ENCODE results near the gene ZNF497.

ZNF497 gene

DNA sequence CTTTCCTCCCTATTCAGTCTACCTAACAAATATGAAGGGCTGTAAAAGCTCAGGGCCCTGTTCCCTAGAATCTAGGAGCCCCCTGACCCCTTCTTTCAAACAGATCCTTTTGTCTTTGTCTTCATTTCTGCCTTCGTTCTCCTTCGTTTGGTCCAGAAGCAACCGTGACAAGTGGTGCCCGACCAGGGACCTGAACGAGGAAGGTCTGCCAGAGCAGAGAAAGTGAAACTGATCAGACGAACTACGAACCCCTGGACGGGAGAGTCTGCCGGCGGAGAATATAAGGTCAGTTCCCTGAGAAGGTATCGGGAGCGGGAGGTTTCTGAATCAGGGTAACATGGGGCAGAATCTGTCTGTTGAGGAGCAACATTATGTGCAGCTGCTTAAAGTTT, 56.6 kb downstream of the ZNF497 start:
- no peak for DNase-seq

DNA sequence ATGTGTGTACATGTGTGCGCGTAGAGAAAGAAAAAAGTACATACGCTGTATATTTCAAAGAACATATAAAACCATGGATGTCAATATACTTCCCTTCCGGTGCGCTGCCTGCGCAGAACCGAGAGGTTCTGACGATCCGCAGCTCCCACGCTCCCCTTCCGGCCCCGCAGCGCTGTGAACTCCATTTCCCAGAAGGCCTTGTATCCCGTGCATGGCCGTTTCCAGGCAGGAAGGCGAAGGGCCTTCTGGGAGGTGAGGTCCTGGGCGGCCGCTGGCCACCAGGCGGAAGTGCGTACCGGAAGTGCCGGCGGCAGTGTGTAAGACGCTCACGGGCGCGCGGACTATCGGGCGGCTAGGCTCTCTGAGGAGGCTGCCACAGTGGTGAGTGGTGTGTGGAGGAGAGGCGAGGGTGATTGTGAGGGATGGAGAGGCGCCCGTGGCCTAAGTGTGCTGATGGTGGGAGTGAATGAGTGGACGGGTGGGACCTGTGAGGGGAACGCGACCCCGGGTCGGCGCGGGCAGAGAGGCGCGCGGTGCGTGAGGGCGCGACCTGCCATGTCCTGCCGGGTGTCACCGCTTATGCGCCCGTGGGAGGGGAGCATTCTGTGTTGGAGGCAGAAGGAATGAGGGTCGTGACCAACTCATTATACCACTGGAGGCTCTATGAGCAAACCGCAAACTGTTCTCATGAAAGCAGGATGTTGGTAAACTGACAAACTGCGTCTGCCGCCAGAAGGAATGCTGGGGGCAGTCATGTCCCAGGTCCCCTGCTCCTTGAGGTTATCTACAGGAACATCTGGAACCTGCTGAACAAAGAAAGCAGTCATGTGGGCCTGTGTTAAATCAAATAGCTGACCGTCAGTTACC, 57.3 kb downstream of the ZNF497 start, which contains the start of gene ERVK3-1:
Gene ERVK3-1 (plus strand): TSS at position 313 of the 867 bp plus-strand sequence. CDS start 6,792 bp downstream, outside the sequence.
- peak; percentile 66 to 88 for DNase-seq

DNA sequence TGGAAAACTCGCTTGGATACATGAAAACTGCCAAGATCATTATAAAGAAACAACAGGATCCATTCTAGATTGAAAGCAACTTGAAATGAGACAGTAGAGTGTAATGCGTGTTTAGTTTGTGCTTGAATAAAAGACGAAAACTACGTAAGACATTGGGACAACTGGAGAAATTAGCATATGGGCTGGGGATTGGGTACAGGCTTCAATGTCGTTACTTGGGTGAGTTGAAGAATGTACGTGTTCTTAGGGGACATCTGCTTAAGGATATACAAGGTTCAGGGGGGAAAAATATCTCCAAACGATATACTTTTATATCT, 57.8 kb downstream of the ZNF497 start:
- no peak for DNase-seq

Measured in SW 1271 (cell line).